ENCODE results near the gene LONRF3. TPM values are rescaled to one million over a fixed set of nuclear protein-coding genes. Genes with fewer than 3 reads are reported as not detected.

LONRF3 gene
- total and polyA plus RNA-seq, 2 experiments from 2014 or later = 0.54 TPM; not detected in 1

GRCh38 chrX:118943102-118943501, 31.3 kb upstream of the LONRF3 start:
- in situ Hi-C loops (cut with MboI) = no loop called here
- no peaks in the 10 kb centered on the region for H4K20me1 ChIP-seq (ENCODE audit: insufficient read depth)
- 55 to 59% methylated on average over 2 of the region's 2 CpGs for WGBS, 2 experiments (ENCODE audit: low coverage in 1 of 2, low lambda C conversion rate in 2 of 2, missing lambda C conversion rate in 2 of 2)

GRCh38 chrX:118945921-118946320, 28.5 kb upstream of the LONRF3 start:
- Histone ChIP-seq H3K27ac (no peak overlapping the region), H3K4me2 (ENCODE audit: unreplicated experiment) (no peak overlapping the region), H3K36me3 (ENCODE audit: low read depth) (no peaks in the 10 kb centered on the region), H3K4me1 (ENCODE audit: insufficient read depth) (no peaks in the 10 kb centered on the region), H2AFZ (no peak overlapping the region), H3K9ac (no peak overlapping the region), H3K9me2 (ENCODE audit: insufficient read depth) (no peaks in the 10 kb centered on the region), H3K27me3 (replicated peaks; ENCODE audit: insufficient read depth) (no peaks in the 10 kb centered on the region), H3K79me2 (ENCODE audit: insufficient read depth) (no peaks in the 10 kb centered on the region), H3F3A (ENCODE audit: insufficient read depth) (no peaks in the 10 kb centered on the region), H4K20me1 (ENCODE audit: insufficient read depth) (no peaks in the 10 kb centered on the region), H3K9me3 (ENCODE audit: low read depth) (no peaks in the 10 kb centered on the region), H3K4me3 (no peak overlapping the region)
- WGBS, 2 experiments (ENCODE audit: low coverage in 1 of 2, low lambda C conversion rate in 2 of 2, missing lambda C conversion rate in 2 of 2) = 58 to 72% methylated on average over 2 of the region's 2 CpGs
- in situ Hi-C loops (cut with MboI) = no loop called here
- no peak for DNase-seq
- TF ChIP-seq EZH2 (IDR thresholded peaks at IDR 0.05; ENCODE audit: insufficient read depth, poor library complexity, severe bottlenecking) (no peak), EZH2phosphoT487 (IDR thresholded peaks at IDR 0.05; ENCODE audit: insufficient read depth, low read depth) (no peak)

More at GRCh38 chrX:118943102-118943501, 31.3 kb upstream of the LONRF3 start:
- Histone ChIP-seq H3K79me2 (ENCODE audit: insufficient read depth) (no peaks in the 10 kb centered on the region), H2AFZ (no peak overlapping the region), H3K4me3 (no peak overlapping the region), H3K9me3 (ENCODE audit: low read depth) (no peaks in the 10 kb centered on the region), H3K36me3 (ENCODE audit: low read depth) (no peaks in the 10 kb centered on the region), H3K4me1 (ENCODE audit: insufficient read depth) (no peaks in the 10 kb centered on the region), H3F3A (ENCODE audit: insufficient read depth) (no peaks in the 10 kb centered on the region), H3K4me2 (ENCODE audit: unreplicated experiment) (no peak overlapping the region), H3K27me3 (replicated peaks; ENCODE audit: insufficient read depth) (no peaks in the 10 kb centered on the region), H3K9ac (no peak overlapping the region), H3K9me2 (ENCODE audit: insufficient read depth) (no peaks in the 10 kb centered on the region), H3K27ac (no peak overlapping the region)
- no peak for DNase-seq
- TF ChIP-seq EZH2 (IDR thresholded peaks at IDR 0.05; ENCODE audit: insufficient read depth, poor library complexity, severe bottlenecking) (no peak), EZH2phosphoT487 (IDR thresholded peaks at IDR 0.05; ENCODE audit: insufficient read depth, low read depth) (no peak)

DNA sequence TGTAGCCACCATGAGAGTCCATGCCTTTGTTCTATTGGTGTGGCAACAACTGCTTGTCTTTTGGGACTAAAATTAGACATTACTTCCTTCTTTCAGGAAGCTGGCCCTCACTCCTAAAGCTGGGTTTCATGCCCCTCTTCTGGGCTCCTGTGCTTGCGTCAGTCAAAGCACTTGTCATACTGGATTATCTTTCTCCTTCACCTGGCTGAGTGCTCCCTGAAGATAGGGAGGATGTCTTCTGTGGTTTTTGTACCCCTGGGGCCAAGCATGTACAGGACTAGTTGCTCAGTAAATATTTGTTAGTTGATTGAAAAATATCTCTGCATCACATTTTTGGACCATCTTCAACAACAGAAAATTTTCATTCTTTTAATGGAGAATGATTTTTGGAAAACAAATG, 26.1 kb upstream of the LONRF3 start:
- H3K9ac ChIP-seq = no peak overlapping the region
- H2AFZ ChIP-seq = no peak overlapping the region
- no peaks in the 10 kb centered on the region for H3K9me2 ChIP-seq (ENCODE audit: insufficient read depth)
- H3K79me2 ChIP-seq (ENCODE audit: insufficient read depth) = no peaks in the 10 kb centered on the region
- no peaks in the 10 kb centered on the region for H3K4me1 ChIP-seq (ENCODE audit: insufficient read depth)
- H3K4me2 ChIP-seq (ENCODE audit: unreplicated experiment) = no peak overlapping the region
- no peak for TF ChIP-seq EZH2phosphoT487 (IDR thresholded peaks at IDR 0.05; ENCODE audit: insufficient read depth, low read depth)
- TF ChIP-seq EZH2 (IDR thresholded peaks at IDR 0.05; ENCODE audit: insufficient read depth, poor library complexity, severe bottlenecking) = no peak
- WGBS, 2 experiments (ENCODE audit: low coverage in 1 of 2, low lambda C conversion rate in 2 of 2, missing lambda C conversion rate in 2 of 2) = 77 to 100% methylated on average over 1 of the region's 1 CpG
- H4K20me1 ChIP-seq (ENCODE audit: insufficient read depth) = no peaks in the 10 kb centered on the region
- no peaks in the 10 kb centered on the region for H3F3A ChIP-seq (ENCODE audit: insufficient read depth)
- no peak for DNase-seq
- no peaks in the 10 kb centered on the region for H3K36me3 ChIP-seq (ENCODE audit: low read depth)
- H3K9me3 ChIP-seq (ENCODE audit: low read depth) = no peaks in the 10 kb centered on the region
- H3K27ac ChIP-seq = no peak overlapping the region
- no peaks in the 10 kb centered on the region for H3K27me3 ChIP-seq (replicated peaks; ENCODE audit: insufficient read depth)
- no peak overlapping the region for H3K4me3 ChIP-seq
- in situ Hi-C loops (cut with MboI) = no loop called here

- TF ChIP-seq EZH2phosphoT487 (IDR thresholded peaks at IDR 0.05; ENCODE audit: insufficient read depth, low read depth) (no peak), EZH2 (IDR thresholded peaks at IDR 0.05; ENCODE audit: insufficient read depth, poor library complexity, severe bottlenecking) (no peak)
- Histone ChIP-seq H4K20me1 (ENCODE audit: insufficient read depth) (no peaks in the 10 kb centered on the region), H3K36me3 (ENCODE audit: low read depth) (no peaks in the 10 kb centered on the region), H3K4me1 (ENCODE audit: insufficient read depth) (no peaks in the 10 kb centered on the region), H3K79me2 (ENCODE audit: insufficient read depth) (no peaks in the 10 kb centered on the region), H3K9me2 (ENCODE audit: insufficient read depth) (no peaks in the 10 kb centered on the region), H3K9ac (no peak overlapping the region), H2AFZ (no peak overlapping the region), H3F3A (ENCODE audit: insufficient read depth) (no peaks in the 10 kb centered on the region), H3K27me3 (replicated peaks; ENCODE audit: insufficient read depth) (no peaks in the 10 kb centered on the region), H3K9me3 (ENCODE audit: low read depth) (no peaks in the 10 kb centered on the region), H3K4me2 (ENCODE audit: unreplicated experiment) (no peak overlapping the region), H3K27ac (no peak overlapping the region), H3K4me3 (no peak overlapping the region)
- in situ Hi-C loops (cut with MboI) = no loop called here
- WGBS, 2 experiments (ENCODE audit: low coverage in 1 of 2, low lambda C conversion rate in 2 of 2, missing lambda C conversion rate in 2 of 2) = 48 to 51% methylated on average over 4 of the region's 4 CpGs
- DNase-seq = no peak
Observed at GRCh38 chrX:118961866-118962560, 12.4 kb upstream of the LONRF3 start.

All from GM23248 (cell line).